IPS-NIHi11 (cell line): Measurements from ENCODE around the gene WHRN.

Experiments used
- DNase-seq: peaks from one replicate; pipeline ENCODE4 v3.0.0; 2012; ENCODE audit warnings: mixed read lengths, low spot score

The WHRN gene

GRCh38 chr9:114513959-114514267 lies 8.6 kb upstream of the WHRN start:
- no peak for DNase-seq

DNA sequence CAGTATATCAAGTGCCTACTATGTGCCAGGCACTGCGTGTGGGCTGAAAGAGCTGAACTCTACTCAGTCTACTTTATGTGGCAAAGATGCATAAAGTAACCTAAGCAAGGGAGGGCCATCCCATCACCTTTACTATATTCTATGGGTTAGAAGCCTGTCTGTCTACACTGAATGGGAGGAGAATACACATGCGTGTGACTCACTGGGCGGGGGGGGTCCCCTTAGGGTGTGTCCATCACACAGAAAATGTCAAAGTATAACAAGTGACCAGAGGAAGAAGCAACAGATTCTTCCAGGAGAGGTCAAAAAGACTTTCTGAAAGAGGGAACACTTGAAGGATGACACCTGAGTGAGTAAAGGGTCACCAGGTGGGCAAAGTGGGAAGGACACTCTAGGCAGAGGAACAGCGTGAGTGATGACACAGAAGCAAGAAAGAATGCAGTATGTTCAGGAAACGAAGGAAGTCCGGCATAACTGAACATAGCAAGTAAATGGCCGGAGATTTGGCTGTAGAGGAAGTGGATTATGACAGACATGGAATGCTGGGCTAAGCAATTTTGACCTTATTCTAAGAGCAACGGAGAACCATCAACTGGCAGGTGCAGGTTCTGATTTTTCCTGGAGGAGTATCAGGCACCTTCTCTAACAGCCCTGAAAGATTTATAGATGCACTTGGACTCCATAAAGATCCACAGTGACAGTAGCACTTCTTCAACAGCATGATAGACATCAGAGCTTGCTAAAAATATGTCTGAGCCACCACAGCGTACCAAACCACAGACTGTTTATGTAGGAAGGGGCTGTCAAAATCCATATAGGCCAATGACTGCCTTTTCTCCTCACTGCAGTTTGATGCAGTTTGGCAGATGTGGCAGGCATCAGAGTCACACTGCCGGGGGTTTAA lies 8.0 kb upstream of the WHRN start:
- DNase-seq: no peak

GRCh38 chr9:114511978-114512874 lies 7.0 kb upstream of the WHRN start:
- no peak for DNase-seq

DNA sequence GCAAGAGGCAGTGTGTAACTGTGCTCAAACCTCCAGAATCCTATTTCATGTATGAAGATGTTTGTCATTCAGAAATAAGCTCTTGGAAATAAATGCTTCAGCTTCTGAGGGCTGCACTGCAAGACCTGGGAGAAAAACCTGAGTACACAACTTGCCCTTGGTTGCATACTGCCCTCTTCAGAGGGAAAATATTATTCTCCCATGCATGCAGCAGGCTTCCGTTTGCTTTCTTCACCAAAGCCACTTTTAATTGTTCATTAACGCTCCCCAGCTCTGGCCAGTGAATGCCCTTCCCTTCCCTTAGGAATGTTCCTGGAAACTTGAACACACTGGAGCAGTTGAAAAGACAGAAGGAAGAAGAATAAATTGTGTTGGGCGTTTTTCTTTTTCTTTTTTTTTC lies 2.5 kb upstream of the WHRN start:
- DNase-seq: no peak

GRCh38 chr9:114506082-114506390 lies 763 bp upstream of the WHRN start:
- DNase-seq: no peak

DNA sequence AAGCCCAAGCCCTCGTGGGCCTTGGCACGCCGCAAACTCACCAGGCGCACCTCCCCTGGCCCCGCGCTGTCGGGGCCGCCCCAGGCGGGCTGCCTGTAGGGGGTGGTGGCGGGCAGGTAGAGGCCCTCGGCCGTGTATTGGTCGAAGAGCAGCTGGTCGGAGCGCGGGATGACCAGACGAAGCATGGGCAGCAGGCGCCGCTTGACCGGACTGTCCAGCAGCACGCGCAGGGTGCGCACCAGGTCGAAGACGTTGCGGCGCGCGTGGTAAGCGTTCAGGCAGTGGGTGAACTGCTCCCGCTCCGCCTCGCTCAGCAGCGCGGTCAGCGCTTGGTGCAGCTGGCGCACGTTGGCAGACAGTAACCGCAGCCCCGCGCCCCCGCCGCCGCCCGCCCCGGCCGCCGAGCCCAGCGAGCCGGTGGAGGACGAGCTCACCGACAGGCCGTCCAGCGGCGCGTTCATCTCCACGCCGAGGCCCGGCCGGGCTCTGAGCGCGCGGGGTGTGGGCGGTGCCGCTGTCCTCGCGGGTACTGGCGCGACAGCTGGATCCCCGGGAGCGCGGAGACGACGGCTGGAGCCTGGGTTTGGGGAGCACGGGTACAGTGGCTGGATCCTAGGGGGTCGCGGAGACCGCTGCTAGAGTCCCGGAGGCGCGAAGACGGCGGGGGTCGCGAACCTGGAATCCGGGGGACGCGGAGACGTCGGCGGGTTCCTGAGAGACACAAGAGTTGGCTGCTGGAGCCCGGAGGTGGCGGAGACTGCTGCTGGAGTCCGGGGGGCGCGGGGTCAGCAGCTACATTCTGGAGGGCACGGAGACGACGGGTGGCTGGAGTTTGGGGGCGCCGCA lies 709 bp downstream of the WHRN start:
- DNase-seq: peak; percentile 79

GRCh38 chr9:114503522-114504340 lies 1.5 kb downstream of the WHRN start:
- no peak for DNase-seq

GRCh38 chr9:114503009-114503408 lies 2.3 kb downstream of the WHRN start:
- DNase-seq: no peak

DNA sequence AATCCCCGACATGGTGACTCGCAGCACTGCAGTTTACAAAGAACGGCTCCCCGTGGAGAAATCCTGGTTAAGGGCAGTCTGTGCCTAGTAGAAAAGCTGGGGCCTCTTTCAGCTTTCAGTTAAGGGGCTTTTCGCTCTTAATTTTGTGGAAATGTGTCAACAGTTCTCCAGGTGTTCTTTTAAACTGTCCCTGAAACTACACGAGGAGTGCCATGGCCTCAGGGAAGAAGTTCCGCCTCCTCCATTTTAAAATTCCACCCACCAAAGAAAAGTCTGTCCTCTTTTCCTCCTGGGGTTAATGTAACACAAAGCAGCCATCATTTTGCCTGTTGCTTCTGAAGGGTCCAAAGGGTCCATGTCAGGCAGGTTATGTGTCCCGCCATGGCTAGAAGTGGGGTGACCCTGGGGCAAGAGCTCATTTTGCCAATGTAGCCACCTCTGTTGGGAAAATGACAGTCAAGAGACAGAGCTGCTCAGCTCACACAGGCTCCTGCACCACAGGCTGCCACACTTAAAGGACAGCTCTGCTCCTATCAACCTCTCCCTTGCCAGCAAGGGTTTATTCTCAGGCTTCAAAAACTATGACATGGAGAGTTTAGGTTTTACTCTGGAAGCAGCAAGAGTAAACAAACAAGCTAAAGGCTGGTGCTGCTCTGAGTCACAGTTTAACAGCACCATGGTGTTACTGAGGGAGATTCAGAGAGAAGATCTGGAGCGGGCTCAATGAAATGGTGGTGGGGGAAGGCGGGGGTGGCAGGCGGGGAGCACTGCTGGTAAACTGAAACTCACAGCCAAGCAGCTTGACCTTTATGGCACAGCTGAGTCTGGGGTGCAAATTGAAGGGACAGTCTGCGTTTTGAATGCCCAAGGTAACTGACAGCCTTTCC lies 3.2 kb downstream of the WHRN start:
- DNase-seq: peak; percentile 32

- DNase-seq: no peak
Observed at GRCh38 chr9:114500697-114501292, 4.5 kb downstream of the WHRN start.

DNA sequence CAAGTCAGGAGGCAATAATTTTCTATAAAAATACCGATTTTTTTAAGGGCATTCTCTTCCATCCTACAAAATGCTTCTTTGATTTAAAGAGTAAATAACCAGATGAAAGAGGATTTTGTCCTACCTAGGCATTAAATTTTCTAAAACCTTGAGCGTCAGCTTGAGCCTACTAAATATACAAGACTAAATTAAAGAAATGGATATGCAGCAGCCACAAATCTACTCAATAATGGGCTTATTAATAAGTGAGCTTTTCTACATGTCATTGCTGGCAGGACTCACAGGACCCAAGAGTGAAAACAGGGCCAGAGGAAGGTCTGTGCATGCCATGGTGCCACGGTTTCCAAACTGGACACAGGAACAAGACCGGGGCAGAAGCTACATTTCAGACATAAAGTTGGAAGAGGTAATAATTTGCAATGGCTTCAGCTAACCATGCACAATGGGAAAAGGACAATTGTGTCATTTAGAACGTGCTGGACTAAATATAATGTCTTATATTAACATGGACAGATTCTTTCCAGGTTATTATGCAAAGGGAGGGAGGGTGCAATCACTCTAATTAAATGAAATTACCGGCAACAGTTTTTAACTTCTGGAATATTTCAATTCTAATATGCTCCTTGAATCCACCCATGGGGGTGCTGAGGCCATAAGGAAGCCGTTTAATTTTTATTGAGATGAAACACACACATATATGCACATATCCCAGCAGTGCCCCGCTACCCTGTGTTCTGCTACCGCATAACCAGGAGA lies 5.2 kb downstream of the WHRN start:
- no peak for DNase-seq

DNA sequence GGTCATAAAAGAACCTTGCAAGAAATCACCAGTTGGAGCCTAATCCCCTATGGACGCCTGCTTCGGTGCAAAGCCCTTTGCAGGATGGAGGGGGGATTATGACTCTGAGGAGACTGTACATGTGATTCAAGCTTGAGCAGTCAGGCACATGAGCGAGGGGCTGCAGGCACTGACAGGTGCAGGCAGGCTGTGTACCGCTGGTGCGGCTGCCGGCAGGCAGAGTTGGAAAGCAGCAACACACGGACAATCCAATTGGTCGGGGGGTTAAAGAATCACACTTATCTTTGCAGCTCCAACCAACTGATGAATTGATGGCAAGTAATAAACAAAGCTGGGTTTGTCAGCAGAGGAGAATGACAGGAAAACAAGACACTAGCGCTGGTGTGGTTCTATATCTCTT lies 5.7 kb downstream of the WHRN start:
- no peak for DNase-seq

DNA sequence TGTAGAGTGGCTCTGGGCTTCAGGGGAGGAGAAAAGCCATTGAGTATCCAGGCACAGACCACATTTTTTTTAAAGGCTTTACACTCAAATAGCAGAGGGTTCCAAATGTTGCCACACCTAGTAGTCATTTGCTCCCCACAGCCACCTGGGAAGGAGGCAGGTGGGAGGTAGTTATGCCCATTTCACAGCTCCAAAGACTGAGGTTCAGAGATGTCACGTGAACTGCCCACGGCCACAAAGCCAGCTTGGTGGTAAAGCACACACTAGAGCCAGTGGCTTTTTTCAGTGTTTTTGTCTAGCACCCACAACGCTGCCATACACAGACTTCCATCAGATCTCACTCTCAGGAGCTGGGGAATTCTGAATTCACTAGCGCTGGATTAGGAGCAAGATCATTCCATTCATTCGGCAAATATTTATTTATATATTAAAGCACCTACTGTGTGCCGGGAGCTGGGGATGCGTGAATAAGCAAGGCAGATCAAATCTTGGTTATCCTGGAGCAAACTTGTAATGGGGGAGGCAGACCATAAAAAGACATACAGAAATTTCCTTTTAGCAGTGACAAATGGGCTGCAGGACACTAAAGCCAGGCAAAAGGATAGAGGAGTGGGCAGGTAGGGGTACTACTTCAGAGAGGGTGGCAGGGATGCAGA lies 7.4 kb downstream of the WHRN start:
- DNase-seq: no peak

DNA sequence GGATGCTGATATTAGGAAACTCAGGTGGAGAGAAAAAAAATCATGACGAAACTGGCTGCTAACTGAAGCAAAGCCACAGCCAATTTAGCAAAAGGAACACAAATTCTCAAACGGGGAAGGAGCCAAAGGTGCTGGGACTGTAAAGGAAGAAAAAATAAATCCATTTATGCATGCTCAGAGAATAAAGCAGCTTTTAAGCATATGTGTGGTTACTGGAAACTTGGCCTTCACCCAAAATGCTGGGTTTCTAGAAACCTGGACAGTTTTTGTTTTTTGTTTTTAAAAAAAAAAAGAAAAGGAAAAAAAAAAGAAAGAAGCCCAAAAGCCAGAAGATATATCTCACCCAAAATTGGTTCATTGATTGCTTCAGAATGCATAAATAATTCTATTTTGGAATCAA lies 8.0 kb downstream of the WHRN start:
- no peak for DNase-seq

GRCh38 chr9:114496011-114496410 lies 9.3 kb downstream of the WHRN start:
- DNase-seq: no peak

GRCh38 chr9:114494776-114495569 lies 10.3 kb downstream of the WHRN start:
- no peak for DNase-seq

DNA sequence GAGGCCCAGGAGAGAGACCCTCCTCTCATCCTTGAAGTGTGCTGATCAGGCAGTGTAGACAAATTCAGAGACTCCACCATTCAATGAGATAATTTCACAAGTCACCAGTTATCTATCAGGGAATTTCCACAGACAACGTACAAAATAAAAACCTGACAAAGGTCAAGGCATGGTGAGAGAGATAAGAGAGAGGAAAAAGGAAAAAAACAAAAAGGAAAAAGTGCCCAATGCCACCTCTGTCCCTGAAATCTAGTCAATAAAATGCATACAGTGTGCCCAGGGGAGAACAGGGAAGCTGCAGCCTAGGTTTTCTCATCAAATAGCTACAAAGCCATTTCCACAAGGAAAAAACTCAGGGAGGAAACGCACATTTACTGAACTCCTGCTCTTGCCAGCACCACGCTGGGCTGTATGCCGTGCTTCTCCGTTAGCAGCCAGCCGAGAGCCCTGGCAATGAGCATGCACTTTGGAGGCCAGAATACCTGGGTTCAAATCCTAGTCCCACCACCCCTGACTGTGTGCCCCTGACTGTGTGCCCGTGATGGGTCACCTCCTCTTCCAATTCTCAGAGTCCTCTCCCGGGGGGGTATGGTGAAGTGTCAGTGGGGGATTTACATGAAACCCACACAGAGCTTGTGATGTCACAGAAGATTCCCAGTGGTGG lies 11.6 kb downstream of the WHRN start:
- DNase-seq: no peak
